K562 (cell line): ENCODE data around the gene PTPRG.
"Not testable (repeated sequence)": the region's sequence is repeated elsewhere in the genome, so short reads cannot be mapped to it uniquely, and the experiment has no call there.

Experiments
- ATF3 ChIP-seq, 2 experiments: fragments of 450-650 bp in 1 of 2; sonication (generic) in 1 of 2; formaldehyde crosslinking in 1 of 2; IDR thresholded peaks in 1 of 2; conservative IDR thresholded peaks in 1 of 2; 2 replicates each; pipeline versions ENCODE4 v1.6.1 to v1.8.1; 2016 to 2023; ENCODE audit warnings: mild to moderate bottlenecking in 2 of 2, moderate library complexity in 2 of 2, inconsistent platforms in 1 of 2, missing genetic modification reagents in 1 of 2
- COPS2 ChIP-seq: fragments of 450-650 bp; conservative IDR thresholded peaks from 2 replicates; pipeline ENCODE4 v1.6.1; 2016; ENCODE audit warnings: mild to moderate bottlenecking, moderate library complexity
- FOXO4 ChIP-seq: fragments of 450-650 bp; formaldehyde crosslinking; IDR thresholded peaks from 2 replicates; pipeline ENCODE4 v1.4.0; 2020; ENCODE audit warnings: mild to moderate bottlenecking, moderate library complexity
- HSF4 ChIP-seq: fragments of 250-450 bp; sonication (Bioruptor Pico); IDR thresholded peaks from 2 replicates; pipeline ENCODE4 v2.1.2; 2022; ENCODE audit warnings: mild to moderate bottlenecking, moderate library complexity, borderline replicate concordance
- POLR2A ChIP-seq: fragments of 450-650 bp; conservative IDR thresholded peaks from 2 replicates; pipeline ENCODE4 v1.6.1; 2016
- POLR2AphosphoS5 ChIP-seq: IDR thresholded peaks from 2 replicates; pipeline ENCODE4 v1.6.1; 2011; ENCODE audit warnings: mild to moderate bottlenecking, low read depth, low read length, moderate library complexity; ENCODE audit not compliant: control insufficient read depth, insufficient read depth
- RBM15 ChIP-seq: fragments of 200-400 bp; formaldehyde crosslinking; IDR thresholded peaks from 2 replicates; pipeline ENCODE4 v1.6.1; 2018; ENCODE audit warnings: mild to moderate bottlenecking, low read length, moderate library complexity; ENCODE audit not compliant: insufficient read depth
- SIN3B ChIP-seq: fragments of 450-650 bp; IDR thresholded peaks from 2 replicates; pipeline ENCODE4 v1.6.1; 2017; ENCODE audit warnings: low read depth, mild to moderate bottlenecking, moderate library complexity
- SMAD2 ChIP-seq: fragments of 150-350 bp; IDR thresholded peaks from 2 replicates; pipeline ENCODE4 v1.6.1; 2014; ENCODE audit warnings: low read depth, mild to moderate bottlenecking, low read length
- YY1 ChIP-seq, 3 experiments: IDR thresholded peaks; 2 replicates each; pipeline ENCODE4 v1.6.1; 2011; ENCODE audit warnings: low read length in 2 of 3, mild to moderate bottlenecking in 2 of 3, moderate library complexity in 2 of 3, borderline replicate concordance in 1 of 3, control low read depth in 1 of 3, low read depth in 1 of 3; ENCODE audit not compliant: insufficient read depth in 3 of 3, insufficient replicate concordance in 2 of 3, control insufficient read depth in 1 of 3, insufficient read length in 1 of 3; ENCODE audit errors: extremely low read depth in 1 of 3
- ZNF384 ChIP-seq: IDR thresholded peaks from 2 replicates; pipeline ENCODE4 v1.6.1; 2012; ENCODE audit warnings: low read depth, low read length, improper control_type of control experiment

GRCh38 chr3:61698278-61699072 is 137.1 kb downstream of the PTPRG start:
- not testable (repeated sequence) for TF ChIP-seq ZNF384; COPS2; SMAD2; POLR2A; RBM15; ATF3 (IDR thresholded peaks at IDR 0.05); ATF3 (CRISPR knock-in tag; conservative IDR thresholded peaks at IDR 0.05); HSF4; YY1 (IDR thresholded peaks at IDR 0.05; ENCODE audit: borderline replicate concordance in 1 of 3, control insufficient read depth in 1 of 3, extremely low read depth in 1 of 3, insufficient read depth in 3 of 3, insufficient read length in 1 of 3, insufficient replicate concordance in 2 of 3, low read depth in 1 of 3, low read length in 2 of 3); POLR2AphosphoS5; SIN3B; FOXO4 (CRISPR knock-in tag)
